Suprapubic skin (tissue), 4 donors: ENCODE measurements around the gene LEFTY2. TPM values are rescaled to one million over a fixed set of nuclear protein-coding genes. Genes with fewer than 3 reads are reported as not detected.

Experiments used
- DNase-seq, 2 donors: peaks; one replicate each; pipeline ENCODE4 v3.0.0-alpha.2; 2019; ENCODE audit warnings: low spot score in 2 of 2
- H3K27ac ChIP-seq: fragments of 200-600 bp; sonication (generic); one replicate; pipeline ENCODE4 v1.5.1; 2019
- H3K27me3 ChIP-seq: fragments of 200-600 bp; sonication (generic); one replicate; pipeline ENCODE4 v1.5.1; 2019
- H3K36me3 ChIP-seq: fragments of 200-600 bp; sonication (generic); one replicate; pipeline ENCODE4 v1.5.1; 2019
- H3K4me1 ChIP-seq: fragments of 200-600 bp; sonication (generic); one replicate; pipeline ENCODE4 v1.5.1; 2019
- H3K4me3 ChIP-seq: fragments of 200-600 bp; sonication (generic); one replicate; pipeline ENCODE4 v1.5.1; 2019; ENCODE audit warnings: mild to moderate bottlenecking
- H3K9me3 ChIP-seq: fragments of 200-600 bp; sonication (generic); one replicate; pipeline ENCODE4 v1.5.1; 2019
- CTCF ChIP-seq, 2 donors: fragments of 200-600 bp in 1 of 2; fragments of 450-650 bp in 1 of 2; sonication (generic) in 1 of 2; IDR thresholded peaks; one replicate each; pipeline ENCODE4 v1.5.1; 2016 to 2019; ENCODE audit warnings: antibody characterized with exemption in 2 of 2, mild to moderate bottlenecking in 1 of 2, moderate library complexity in 1 of 2
- EP300 ChIP-seq: sonication (generic); formaldehyde crosslinking; IDR thresholded peaks from one replicate; pipeline ENCODE4 v1.6.1; 2017; ENCODE audit warnings: antibody characterized with exemption
- POLR2A ChIP-seq, 2 donors: fragments of 450-650 bp; IDR thresholded peaks; one replicate each; pipeline ENCODE4 v1.6.1; 2017; ENCODE audit warnings: antibody characterized with exemption in 2 of 2, mild to moderate bottlenecking in 2 of 2, moderate library complexity in 2 of 2
- POLR2AphosphoS5 ChIP-seq, 3 donors: sonication (generic); formaldehyde crosslinking; IDR thresholded peaks; one replicate each; pipeline ENCODE4 v1.6.1; 2017; ENCODE audit warnings: antibody characterized with exemption in 3 of 3
- WGBS: methylation state at CpG from one replicate; pipeline ENCODE4 v1.1.5; 2018; 5-methylcytosine and 5-hydroxymethylcytosine counted together
- total RNA-seq, 4 donors: library from RNA; depleted of rRNA; stranded (reverse); fragments of >200 nt; gene quantifications; one replicate each; pipeline ENCODE4 v1.1.0, GENCODE V29; 2016

Gene LEFTY2
- total RNA-seq, 4 donors from 2014 or later, result 0.26 TPM; not detected in 3

GRCh38 chr1:225954753-225955152 lies 13.7 kb upstream of the LEFTY2 start:
- Histone ChIP-seq H3K4me3 (no peak overlapping the region), H3K27ac (no peak overlapping the region), H3K9me3 (no peaks in the 10 kb centered on the region), H3K4me1 (no peaks in the 10 kb centered on the region), H3K27me3 (no peaks in the 10 kb centered on the region), H3K36me3 (no peaks in the 10 kb centered on the region)
- 100% methylated on average over 1 of the region's 1 CpG for WGBS
- TF ChIP-seq EP300, result no peak
- no peak for TF ChIP-seq POLR2AphosphoS5 (IDR thresholded peaks at IDR 0.05)
- TF ChIP-seq CTCF (IDR thresholded peaks at IDR 0.05), result no peak
- no peak for TF ChIP-seq POLR2A (IDR thresholded peaks at IDR 0.05)
- no peak for DNase-seq

- no peak overlapping the region for H3K4me3 ChIP-seq
- H3K27ac ChIP-seq, result no peak overlapping the region
- no peak for TF ChIP-seq CTCF (IDR thresholded peaks at IDR 0.05)
- no peak for TF ChIP-seq POLR2A (IDR thresholded peaks at IDR 0.05)
- no peak for TF ChIP-seq POLR2AphosphoS5 (IDR thresholded peaks at IDR 0.05)
- no peak for TF ChIP-seq EP300
- no peaks in the 10 kb centered on the region for H3K4me1 ChIP-seq
- DNase-seq, result no peak
- H3K9me3 ChIP-seq, result no peaks in the 10 kb centered on the region
- no peaks in the 10 kb centered on the region for H3K27me3 ChIP-seq
- no peaks in the 10 kb centered on the region for H3K36me3 ChIP-seq
- WGBS, result 83% methylated on average over 4 of the region's 4 CpGs
These were observed 12.3 kb upstream of the LEFTY2 start for GRCh38 chr1:225953315-225953714.

GRCh38 chr1:225950905-225951497 lies 10.0 kb upstream of the LEFTY2 start:
- Histone ChIP-seq H3K9me3 (no peaks in the 10 kb centered on the region), H3K4me3 (no peak overlapping the region), H3K27me3 (no peaks in the 10 kb centered on the region), H3K4me1 (no peaks in the 10 kb centered on the region), H3K27ac (no peak overlapping the region), H3K36me3 (no peaks in the 10 kb centered on the region)
- 69% methylated on average over 9 of the region's 9 CpGs for WGBS
- DNase-seq, result no peak
- TF ChIP-seq POLR2A (IDR thresholded peaks at IDR 0.05) (no peak), CTCF (IDR thresholded peaks at IDR 0.05) (no peak), POLR2AphosphoS5 (IDR thresholded peaks at IDR 0.05) (no peak), EP300 (no peak)

GRCh38 chr1:225949041-225949440 lies 8.0 kb upstream of the LEFTY2 start:
- Histone ChIP-seq H3K4me1 (no peaks in the 10 kb centered on the region), H3K4me3 (no peak overlapping the region), H3K36me3 (no peaks in the 10 kb centered on the region), H3K9me3 (no peaks in the 10 kb centered on the region), H3K27me3 (no peaks in the 10 kb centered on the region), H3K27ac (no peak overlapping the region)
- 71% methylated on average over 6 of the region's 6 CpGs for WGBS
- TF ChIP-seq POLR2A (IDR thresholded peaks at IDR 0.05) (no peak), EP300 (no peak), POLR2AphosphoS5 (IDR thresholded peaks at IDR 0.05) (no peak), CTCF (IDR thresholded peaks at IDR 0.05) (no peak)
- no peak for DNase-seq

- Histone ChIP-seq H3K9me3 (no peaks in the 10 kb centered on the region), H3K27me3 (no peaks in the 10 kb centered on the region), H3K27ac (no peak overlapping the region), H3K36me3 (no peaks in the 10 kb centered on the region), H3K4me3 (no peak overlapping the region), H3K4me1 (peaks cover 2% of the 10 kb centered on the region)
- no peak for TF ChIP-seq POLR2A (IDR thresholded peaks at IDR 0.05)
- TF ChIP-seq CTCF (IDR thresholded peaks at IDR 0.05), result no peak
- no peak for TF ChIP-seq EP300
- TF ChIP-seq POLR2AphosphoS5 (IDR thresholded peaks at IDR 0.05), result no peak
- WGBS, result 95% methylated on average over 5 of the region's 5 CpGs
- no peak for DNase-seq
These were observed 5.8 kb upstream of the LEFTY2 start for GRCh38 chr1:225946803-225947202.
